Activated naive CD8-positive, alpha-beta T cell (primary cell): Measurements from ENCODE around the gene C10orf62.
"Not testable (repeated sequence)": the region's sequence is repeated elsewhere in the genome, so short reads cannot be mapped to it uniquely, and the experiment has no call there.

ENCODE experiments used
- H3K27ac Mint-ChIP-seq: one replicate; pipeline ENCODE4 v1.8.0; 2021; ENCODE audit warnings: mixed read lengths
- H3K27me3 Mint-ChIP-seq: one replicate; pipeline ENCODE4 v1.8.0; 2021; ENCODE audit warnings: mixed read lengths
- H3K36me3 Mint-ChIP-seq: one replicate; pipeline ENCODE4 v1.8.0; 2021; ENCODE audit warnings: mixed read lengths
- H3K4me1 Mint-ChIP-seq: one replicate; pipeline ENCODE4 v1.8.0; 2021; ENCODE audit warnings: low read depth, mixed read lengths
- H3K4me3 Mint-ChIP-seq: one replicate; pipeline ENCODE4 v1.8.0; 2021; ENCODE audit warnings: mild to moderate bottlenecking, mixed read lengths
- H3K9me3 Mint-ChIP-seq: one replicate; pipeline ENCODE4 v1.8.0; 2021; ENCODE audit warnings: low read depth, mixed read lengths

C10orf62 gene

DNA sequence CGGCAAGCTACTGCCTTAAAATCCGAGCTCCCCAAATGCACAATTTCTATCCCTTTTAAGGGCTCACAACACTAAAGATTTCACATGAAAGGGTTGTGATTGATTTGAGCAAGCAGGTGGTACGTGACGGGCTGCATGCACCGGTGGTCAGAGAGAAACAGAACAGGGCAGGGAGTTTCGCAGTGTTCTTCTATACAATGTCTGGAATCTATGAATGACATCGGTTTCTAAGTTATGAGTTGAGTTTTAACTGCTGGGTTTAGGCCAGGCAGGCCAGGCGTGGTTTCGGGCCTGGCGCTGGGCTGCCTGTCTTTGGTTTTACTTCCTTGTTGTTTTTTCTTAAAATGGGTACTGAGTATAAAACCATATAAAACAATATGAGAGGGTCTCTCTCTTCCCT lies 34.0 kb upstream of the C10orf62 start:
- H3K27ac Mint-ChIP-seq, H3K36me3 Mint-ChIP-seq, H3K9me3 Mint-ChIP-seq, H3K27me3 Mint-ChIP-seq, H3K4me1 Mint-ChIP-seq, H3K4me3 Mint-ChIP-seq: not testable (repeated sequence)

GRCh38 chr10:97560731-97561381 lies 28.7 kb upstream of the C10orf62 start:
- not testable (repeated sequence) for H3K4me1 Mint-ChIP-seq, H3K9me3 Mint-ChIP-seq, H3K27ac Mint-ChIP-seq, H3K4me3 Mint-ChIP-seq, H3K36me3 Mint-ChIP-seq, H3K27me3 Mint-ChIP-seq

- not testable (repeated sequence) for H3K27ac Mint-ChIP-seq, H3K4me3 Mint-ChIP-seq, H3K27me3 Mint-ChIP-seq, H3K36me3 Mint-ChIP-seq, H3K9me3 Mint-ChIP-seq, H3K4me1 Mint-ChIP-seq
These were observed 28.0 kb upstream of the C10orf62 start for GRCh38 chr10:97561386-97562077.

DNA sequence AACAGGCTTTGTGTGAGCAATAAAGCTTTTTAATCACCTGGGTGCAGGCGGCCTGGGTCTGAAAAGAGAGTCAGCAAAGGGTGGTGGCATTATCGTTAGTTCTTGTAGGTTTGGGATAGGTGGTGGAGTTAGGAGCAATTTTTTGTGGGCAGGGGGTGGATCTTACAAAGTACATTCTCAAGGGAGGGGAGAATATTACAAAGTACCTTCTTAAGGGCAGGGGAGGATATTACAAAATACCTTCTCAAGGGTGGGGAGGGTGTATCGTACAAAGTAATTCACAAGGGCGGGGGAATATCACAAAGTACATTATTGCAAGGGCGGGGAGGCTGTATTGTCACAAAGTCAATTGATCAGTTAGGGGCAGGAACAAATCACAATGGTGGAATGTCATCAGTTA lies 27.2 kb upstream of the C10orf62 start:
- not testable (repeated sequence) for H3K9me3 Mint-ChIP-seq, H3K27ac Mint-ChIP-seq, H3K4me3 Mint-ChIP-seq, H3K27me3 Mint-ChIP-seq, H3K4me1 Mint-ChIP-seq, H3K36me3 Mint-ChIP-seq

GRCh38 chr10:97563337-97563736 lies 26.2 kb upstream of the C10orf62 start:
- Mint-ChIP-seq H3K27me3 (no peaks in the 10 kb centered on the region), H3K27ac (no peak overlapping the region), H3K36me3 (no peaks in the 10 kb centered on the region), H3K4me3 (no peak overlapping the region), H3K4me1 (no peaks in the 10 kb centered on the region), H3K9me3 (no peaks in the 10 kb centered on the region)

GRCh38 chr10:97564776-97565175 lies 24.7 kb upstream of the C10orf62 start:
- Mint-ChIP-seq H3K4me3 (no peak overlapping the region), H3K4me1 (no peaks in the 10 kb centered on the region), H3K36me3 (peaks cover 3% of the 10 kb centered on the region), H3K9me3 (no peaks in the 10 kb centered on the region), H3K27ac (no peak overlapping the region), H3K27me3 (no peaks in the 10 kb centered on the region)

- Mint-ChIP-seq H3K27ac (no peak overlapping the region), H3K4me1 (no peaks in the 10 kb centered on the region), H3K9me3 (no peaks in the 10 kb centered on the region), H3K36me3 (peaks cover 3% of the 10 kb centered on the region), H3K4me3 (no peak overlapping the region), H3K27me3 (no peaks in the 10 kb centered on the region)
These were observed 23.1 kb upstream of the C10orf62 start for GRCh38 chr10:97566336-97566996.

DNA sequence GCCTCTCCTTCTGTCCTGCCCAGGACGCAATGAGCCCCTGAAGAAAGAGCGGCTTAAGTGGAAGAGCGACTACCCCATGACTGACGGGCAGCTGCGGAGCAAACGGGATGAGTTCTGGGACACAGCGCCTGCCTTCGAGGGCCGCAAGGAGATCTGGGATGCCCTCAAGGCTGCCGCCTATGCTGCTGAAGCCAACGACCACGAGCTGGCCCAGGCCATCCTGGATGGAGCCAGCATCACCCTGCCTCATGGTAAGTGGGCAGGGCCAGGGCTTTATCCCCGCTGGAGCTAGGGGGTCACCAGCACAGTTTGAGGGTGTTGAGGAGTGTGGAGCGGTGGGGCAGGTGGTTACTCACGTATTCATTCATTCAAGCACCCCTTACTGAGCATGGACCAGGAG lies 21.6 kb upstream of the C10orf62 start:
- Mint-ChIP-seq H3K27ac (no peak overlapping the region), H3K36me3 (peaks cover 3% of the 10 kb centered on the region), H3K27me3 (no peaks in the 10 kb centered on the region), H3K4me3 (no peak overlapping the region), H3K9me3 (no peaks in the 10 kb centered on the region), H3K4me1 (no peaks in the 10 kb centered on the region)

- Mint-ChIP-seq H3K27me3 (no peaks in the 10 kb centered on the region), H3K4me3 (no peak overlapping the region), H3K27ac (no peak overlapping the region), H3K4me1 (no peaks in the 10 kb centered on the region), H3K36me3 (peaks cover 3% of the 10 kb centered on the region), H3K9me3 (no peaks in the 10 kb centered on the region)
These were observed 19.3 kb upstream of the C10orf62 start for GRCh38 chr10:97570146-97570788.

DNA sequence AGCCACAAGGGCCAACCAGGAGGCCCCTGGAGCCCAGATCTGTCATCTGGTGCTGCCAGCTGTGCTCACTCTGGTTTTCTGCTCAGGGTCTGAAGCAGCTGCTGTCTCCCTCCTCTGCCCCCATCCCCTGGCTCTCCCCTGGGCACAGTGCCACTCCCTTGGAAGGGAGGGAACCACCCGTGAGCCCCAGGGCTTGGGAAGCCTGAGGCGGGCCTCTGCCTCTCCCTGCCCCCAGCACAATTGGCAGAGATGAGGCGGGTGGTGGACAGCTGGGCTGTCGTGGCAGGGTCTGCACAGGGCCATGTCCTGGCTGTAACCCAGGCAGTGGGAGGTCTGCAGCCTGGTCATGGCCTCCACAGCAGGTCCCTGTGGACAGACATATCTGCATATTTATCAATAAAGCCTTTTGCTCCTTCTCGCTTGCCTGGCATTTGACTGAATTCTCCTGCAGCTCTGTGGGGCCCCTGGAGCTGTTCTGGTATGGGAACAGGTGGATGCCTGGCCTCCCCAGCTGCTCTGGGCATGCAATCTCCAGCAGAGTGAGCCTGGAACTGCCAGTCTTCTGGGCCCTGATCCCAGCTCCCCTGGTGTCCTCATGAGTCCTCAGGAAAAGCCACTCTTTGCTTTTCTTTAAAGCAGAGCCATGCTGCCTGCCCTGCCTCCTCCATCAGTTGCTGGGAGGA lies 18.6 kb upstream of the C10orf62 start:
- Mint-ChIP-seq H3K4me1 (no peaks in the 10 kb centered on the region), H3K36me3 (peaks cover 3% of the 10 kb centered on the region), H3K4me3 (no peak overlapping the region), H3K27me3 (no peaks in the 10 kb centered on the region), H3K27ac (no peak overlapping the region), H3K9me3 (no peaks in the 10 kb centered on the region)

GRCh38 chr10:97571622-97572021 lies 17.9 kb upstream of the C10orf62 start:
- Mint-ChIP-seq H3K4me1 (no peaks in the 10 kb centered on the region), H3K9me3 (no peaks in the 10 kb centered on the region), H3K36me3 (peaks cover 3% of the 10 kb centered on the region), H3K27me3 (no peaks in the 10 kb centered on the region), H3K4me3 (no peak overlapping the region), H3K27ac (no peak overlapping the region)

- H3K27ac Mint-ChIP-seq = no peak within 1 kb of the TSS
These were observed 17.1 kb upstream of the C10orf62 start, which contains the start of gene ANKRD2 for GRCh38 chr10:97572214-97572989. TSS of gene ANKRD2 (plus strand) at chr10:97572779. CDS start at chr10:97572789, 10 bp downstream.

GRCh38 chr10:97573021-97573420 lies 16.5 kb upstream of the C10orf62 start:
- Mint-ChIP-seq H3K9me3 (no peaks in the 10 kb centered on the region), H3K27me3 (no peaks in the 10 kb centered on the region), H3K36me3 (peaks cover 3% of the 10 kb centered on the region), H3K4me3 (no peak overlapping the region), H3K27ac (no peak overlapping the region), H3K4me1 (no peaks in the 10 kb centered on the region)

More at GRCh38 chr10:97572214-97572989, 17.1 kb upstream of the C10orf62 start, which contains the start of gene ANKRD2:
- H3K27me3 Mint-ChIP-seq = no peaks in the 10 kb centered on the region
- H3K4me3 Mint-ChIP-seq = no peak within 1 kb of the TSS
- peaks cover 3% of the 10 kb centered on the region for H3K36me3 Mint-ChIP-seq
- H3K9me3 Mint-ChIP-seq = no peaks in the 10 kb centered on the region
- no peaks in the 10 kb centered on the region for H3K4me1 Mint-ChIP-seq

DNA sequence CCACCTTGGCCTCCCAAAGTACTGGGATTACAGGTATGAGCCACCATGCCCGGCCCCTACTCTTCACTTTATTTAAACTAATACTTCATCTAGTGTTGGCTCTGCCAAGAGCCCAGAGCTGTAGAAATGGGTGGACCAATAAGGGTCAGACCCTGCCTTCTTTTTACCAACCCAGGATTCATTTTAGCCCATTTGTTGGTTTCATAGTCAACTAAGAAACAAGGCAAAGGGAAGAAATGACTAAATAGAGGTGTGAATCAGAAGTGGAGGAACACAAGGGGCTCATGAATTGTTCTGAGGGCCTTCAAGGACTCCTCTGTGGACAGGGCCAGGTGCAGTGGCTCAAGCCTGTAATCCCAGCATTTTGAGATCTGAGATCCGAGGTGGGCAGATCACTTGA lies 15.8 kb upstream of the C10orf62 start:
- Mint-ChIP-seq H3K4me3 (no peak overlapping the region), H3K36me3 (peaks cover 3% of the 10 kb centered on the region), H3K9me3 (no peaks in the 10 kb centered on the region), H3K27ac (no peak overlapping the region), H3K4me1 (no peaks in the 10 kb centered on the region), H3K27me3 (no peaks in the 10 kb centered on the region)
